GM18505 (cell line): ENCODE results near the gene KRT81.
"Not testable (repeated sequence)": the region's sequence is repeated elsewhere in the genome, so short reads cannot be mapped to it uniquely, and the experiment has no call there.

Experiments
- ATAC-seq: cut with Tn5 transposase; IDR thresholded peaks from one replicate; pipeline ENCODE4 v1.9.1; 2021; ENCODE audit not compliant: unreplicated experiment
- POLR2A ChIP-seq: IDR thresholded peaks from 4 replicates; pipeline ENCODE4 v1.6.1; 2011; ENCODE audit warnings: borderline replicate concordance; ENCODE audit not compliant: insufficient read depth, insufficient read length; ENCODE audit errors: extremely low read depth

Gene KRT81

DNA sequence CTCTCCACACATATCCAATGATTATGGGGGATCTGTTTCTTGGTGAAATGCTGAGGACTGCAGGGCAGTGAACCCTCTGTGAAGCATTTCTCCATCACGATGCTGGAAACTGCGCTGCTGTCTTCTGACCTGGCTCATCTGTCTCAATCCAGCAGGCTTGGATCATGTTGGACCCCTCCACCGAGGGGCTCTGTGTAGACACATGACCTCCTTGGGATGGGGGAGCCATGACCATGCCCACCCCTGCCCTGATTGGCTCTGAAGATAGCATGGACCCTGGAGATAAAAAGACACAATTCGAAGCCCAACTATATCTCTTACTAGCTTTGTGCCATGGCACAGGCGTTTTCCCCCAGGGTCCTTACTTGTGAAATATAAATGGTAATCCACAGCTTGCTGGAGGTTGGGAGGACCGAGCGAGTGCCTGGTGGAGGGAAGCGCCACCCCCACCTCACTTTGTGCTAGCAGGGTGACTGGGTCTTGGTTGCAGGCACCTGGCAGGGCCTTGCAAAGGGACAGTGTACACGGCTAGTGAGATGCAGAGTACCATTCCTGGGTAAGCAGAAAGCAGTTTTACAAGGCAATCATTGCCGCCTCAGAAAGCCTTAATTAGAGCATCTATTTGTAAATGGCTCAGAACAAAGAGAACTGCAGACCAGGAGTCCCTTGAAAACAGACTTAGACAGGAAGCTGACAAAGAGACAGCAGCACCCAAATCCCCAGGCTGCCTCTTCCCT, 32.2 kb upstream of the KRT81 start:
- no peak for TF ChIP-seq POLR2A
- no peak for ATAC-seq

DNA sequence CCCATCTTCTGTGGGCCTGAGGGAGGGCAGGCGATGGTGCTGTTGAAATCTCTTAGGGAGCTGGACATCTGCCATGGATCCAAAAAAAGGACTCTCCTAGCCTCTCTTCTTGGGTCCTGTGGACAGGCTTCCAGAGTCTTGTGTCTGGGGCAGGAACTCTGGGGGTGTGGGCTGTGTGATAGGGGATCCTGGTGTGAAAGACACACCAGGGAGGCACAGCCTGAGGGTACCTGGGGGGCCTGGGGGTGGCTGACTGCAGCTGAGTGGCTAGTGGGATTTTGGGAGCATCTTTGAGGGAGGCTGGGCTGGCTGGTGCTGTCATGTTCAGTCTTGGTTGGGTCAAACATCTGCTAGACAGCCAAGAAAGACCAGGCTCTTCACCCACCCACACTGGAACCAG, 31.7 kb upstream of the KRT81 start:
- ATAC-seq = no peak
- TF ChIP-seq POLR2A = no peak

DNA sequence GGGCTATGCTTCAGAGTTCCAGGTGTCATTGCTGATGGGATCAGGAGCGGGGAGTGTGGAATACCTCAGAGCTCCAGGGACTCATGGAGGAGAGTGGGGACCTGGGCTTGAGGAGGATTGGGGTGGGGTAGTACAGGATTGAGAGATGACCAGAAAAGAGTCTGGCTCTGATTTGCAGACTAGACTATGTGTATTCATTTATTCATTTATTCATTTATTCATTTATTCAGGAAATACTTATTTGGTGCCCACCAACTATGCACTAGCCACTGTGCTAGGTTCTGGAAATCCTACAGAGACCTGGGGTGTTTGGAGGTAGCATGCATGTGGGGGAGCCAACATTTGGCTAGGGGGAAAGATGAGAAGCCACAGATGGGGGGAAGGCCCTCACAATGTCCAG, 30.7 kb upstream of the KRT81 start:
- ATAC-seq = no peak
- TF ChIP-seq POLR2A = no peak

DNA sequence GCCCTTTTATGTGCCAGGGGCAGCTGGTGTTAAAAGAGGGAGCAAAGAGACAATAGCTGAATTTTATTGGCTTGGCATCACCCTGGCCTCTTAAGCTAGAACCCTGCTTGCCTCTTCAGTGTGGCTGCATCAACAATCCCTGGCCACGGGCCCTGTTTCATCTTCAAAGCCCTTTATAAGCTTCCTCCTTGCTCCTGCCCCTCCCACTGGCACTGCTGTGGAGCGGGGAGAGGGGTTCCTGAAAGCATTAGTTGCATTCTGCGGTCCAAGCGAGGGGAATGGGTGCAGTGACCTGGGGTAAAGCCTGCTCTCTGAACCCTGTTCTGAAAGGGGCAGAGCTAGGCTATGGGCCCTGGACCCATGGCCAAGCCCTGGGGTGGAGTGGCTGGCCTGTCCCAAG, 30.1 kb upstream of the KRT81 start:
- TF ChIP-seq POLR2A = no peak
- ATAC-seq = no peak

DNA sequence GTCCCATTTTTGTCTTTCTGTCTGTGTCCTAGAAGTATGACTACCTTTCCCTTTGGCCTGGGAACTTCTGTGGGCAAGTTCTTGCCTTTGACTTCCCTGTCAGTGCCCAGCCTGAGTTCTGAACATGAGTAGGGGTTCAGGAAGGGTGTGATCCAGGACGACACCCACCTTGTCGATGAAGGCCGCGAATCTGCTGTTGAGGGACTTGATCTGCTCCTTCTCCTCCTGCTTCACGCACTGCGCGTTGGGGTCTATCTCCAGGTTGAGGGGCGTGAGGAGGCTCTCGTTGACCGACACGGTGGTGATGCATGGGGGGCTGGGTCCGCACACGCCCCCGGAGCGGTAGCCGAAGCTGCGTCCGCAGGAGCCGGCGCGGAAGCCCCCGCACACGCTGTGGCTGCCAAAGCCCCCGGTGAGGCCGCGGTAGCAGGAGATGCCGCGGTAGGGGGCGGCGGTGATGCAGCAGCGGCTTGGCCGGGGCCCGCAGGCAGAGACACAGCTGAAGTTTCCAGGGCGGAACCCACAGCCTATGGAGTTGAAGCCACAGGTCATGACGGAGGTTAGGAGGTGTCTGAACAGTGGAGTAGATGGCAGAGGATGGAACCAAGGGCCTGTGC, 29.6 kb upstream of the KRT81 start, which contains the start of gene KRT83:
KRT83 (minus strand) TSS at position 615 of the 617 bp plus-strand sequence; CDS start at position 552, 63 bp downstream.
- no peak for TF ChIP-seq POLR2A
- no peak for ATAC-seq

DNA sequence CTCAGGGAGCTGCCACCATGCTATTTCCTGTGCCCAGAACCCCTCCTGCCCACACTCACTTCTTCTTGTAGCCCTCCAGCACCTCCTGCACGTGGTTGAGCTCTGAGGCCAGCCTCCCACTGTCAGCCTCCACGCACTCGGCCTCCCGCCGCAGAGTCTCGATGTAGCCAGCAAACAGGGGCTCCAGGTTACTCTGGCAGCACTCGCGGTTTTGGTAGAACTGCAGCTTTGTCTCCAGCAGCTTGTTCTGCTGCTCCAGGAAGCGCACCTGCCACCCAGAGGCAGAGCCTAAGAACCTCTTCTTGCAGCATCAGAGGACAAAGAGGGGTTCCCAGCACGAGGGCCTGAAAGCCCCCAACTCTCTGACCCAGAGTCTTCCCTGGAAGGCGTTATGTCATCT, 27.8 kb upstream of the KRT81 start:
- ATAC-seq = no peak
- TF ChIP-seq POLR2A = no peak

DNA sequence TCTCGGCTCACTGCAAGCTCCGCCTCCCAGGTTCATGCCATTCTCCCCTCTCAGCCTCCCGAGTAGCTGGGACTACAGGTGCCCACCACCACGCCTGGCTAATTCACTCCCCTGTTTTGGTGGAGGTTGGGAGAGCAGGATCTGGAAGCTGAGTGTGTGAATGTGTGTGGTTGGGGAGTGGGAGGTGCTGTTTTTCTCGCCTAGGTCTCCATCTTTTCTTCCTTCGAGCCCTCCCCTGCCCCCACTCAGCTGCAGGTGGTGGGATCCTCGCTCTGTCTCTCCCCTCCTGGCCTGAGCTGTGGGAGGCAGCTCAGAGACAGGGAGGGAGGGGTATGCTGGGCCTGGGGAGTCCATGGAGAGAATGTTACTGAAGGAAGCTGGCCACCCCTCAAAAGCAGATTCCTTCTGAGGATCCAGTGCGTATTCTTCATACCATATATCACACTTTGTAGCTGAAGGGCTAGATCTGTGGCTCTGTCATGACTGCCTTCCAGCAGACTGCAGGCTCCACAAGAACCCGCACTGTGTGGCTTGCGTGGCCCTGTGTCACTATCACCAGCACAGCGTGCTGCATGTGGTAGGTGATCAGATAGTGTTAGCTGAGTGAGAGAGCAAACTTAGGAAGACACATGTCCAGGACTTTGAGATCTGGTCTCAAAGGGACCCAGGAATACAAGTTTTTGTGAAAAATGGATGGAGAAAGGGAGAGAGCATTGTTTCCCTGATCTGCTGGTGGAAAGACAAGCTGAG, 27.1 kb upstream of the KRT81 start:
- ATAC-seq = no peak
- no peak for TF ChIP-seq POLR2A

DNA sequence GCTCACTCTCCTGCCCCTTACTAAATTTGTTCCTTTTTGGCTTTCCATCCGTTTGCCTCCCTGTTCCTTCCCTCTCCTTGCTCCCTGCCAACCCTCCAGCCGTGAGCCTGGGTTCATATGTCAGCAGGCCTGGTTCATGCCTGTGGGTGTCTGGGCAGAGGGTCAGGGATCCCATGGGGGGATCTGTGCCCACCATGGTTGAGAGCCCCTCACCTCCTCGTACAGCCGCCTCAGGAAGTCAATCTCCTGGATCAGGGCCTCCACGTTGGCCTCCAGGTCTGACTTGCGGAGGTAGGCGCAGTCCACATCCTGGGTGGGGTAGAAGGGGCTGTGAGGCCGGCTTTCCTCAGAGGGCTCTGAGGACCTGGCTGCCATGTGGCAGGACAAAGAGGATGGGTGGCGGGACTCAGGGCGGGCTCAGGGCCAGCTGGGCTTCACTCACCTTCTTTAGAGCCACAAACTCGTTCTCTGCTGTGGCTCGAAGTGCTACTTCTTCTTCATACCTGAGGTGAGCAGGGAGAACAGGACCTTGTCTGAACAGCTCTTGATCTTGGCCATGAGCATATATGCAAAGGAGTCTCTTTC, 26.2 kb upstream of the KRT81 start:
- TF ChIP-seq POLR2A = no peak
- ATAC-seq = no peak

DNA sequence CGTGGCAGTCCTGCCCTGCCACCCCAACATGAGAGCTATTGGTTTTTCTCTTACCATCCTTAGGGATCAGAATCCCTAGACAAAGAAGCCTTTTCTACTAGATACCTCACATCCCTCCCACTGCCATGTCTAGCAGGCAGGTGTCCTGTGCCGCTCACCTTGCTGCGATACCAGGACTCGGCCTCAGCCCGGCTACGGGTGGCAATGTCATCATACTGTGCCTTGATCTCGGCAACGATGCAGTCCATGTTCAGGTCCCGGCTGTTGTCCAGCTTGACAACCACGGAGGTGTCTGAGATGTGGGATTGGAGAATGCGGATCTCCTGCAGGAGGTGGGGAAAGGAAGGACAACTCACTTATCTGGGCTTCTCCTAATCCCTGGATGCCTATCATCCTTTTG, 25.4 kb upstream of the KRT81 start:
- no peak for TF ChIP-seq POLR2A
- ATAC-seq = no peak

DNA sequence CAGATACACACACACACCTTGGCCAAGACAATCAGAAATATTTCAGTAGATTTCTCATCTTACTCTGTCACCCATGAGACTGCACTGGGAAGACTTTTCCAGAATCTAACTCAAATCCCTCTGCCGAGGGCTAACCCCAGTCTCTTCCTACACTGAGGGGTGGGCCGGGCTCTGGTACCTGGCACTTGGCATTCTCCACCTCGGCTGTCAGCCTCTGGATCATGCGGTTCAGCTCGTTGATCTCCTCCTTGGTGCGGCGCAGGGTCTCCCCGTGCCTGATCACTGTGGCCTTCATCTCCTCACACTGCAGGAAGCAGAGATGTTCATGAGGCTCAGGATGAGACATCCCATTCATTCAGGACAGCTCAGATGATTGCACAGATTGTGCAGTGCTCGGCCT, 25.0 kb upstream of the KRT81 start:
- no peak for TF ChIP-seq POLR2A
- no peak for ATAC-seq

DNA sequence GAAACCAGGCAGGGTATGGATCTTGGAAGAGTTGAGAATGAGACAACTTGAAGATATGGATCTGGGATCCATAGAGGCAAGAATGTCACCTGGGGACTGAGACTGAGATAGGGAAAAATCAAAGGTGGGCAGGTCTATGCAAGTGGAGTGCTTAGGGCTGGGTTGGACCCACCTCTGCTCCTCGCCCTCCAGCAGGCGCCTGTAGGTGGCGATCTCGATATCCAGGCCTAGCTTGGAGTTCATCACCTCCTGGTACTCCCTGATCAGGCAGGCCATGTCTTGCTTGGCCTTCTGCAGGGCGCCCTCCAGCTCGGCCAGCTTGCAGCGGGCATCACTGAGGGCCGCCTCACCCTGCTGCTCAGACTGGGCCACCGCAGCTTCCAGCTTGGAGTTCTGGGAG, 24.4 kb upstream of the KRT81 start:
- ATAC-seq = not testable (repeated sequence)

DNA sequence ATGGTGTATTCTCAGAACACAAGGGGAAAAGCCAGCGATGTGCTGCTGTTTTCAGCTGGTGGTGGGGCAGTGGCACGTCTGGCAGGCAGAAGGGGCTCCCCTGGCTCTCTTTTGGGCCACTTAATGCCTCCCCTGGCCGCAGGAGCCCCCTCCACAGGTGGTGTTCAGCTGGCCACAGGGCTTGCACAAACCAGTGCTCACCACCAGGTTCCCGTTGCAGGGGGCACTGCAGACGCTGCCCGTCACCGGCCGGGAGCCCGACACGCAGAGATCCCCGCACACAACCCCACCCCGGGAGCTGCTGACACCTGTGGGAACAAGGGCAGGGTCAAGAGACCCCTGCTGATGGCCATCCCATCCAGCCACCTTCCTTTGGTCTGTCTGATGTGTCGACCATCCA, 23.2 kb upstream of the KRT81 start:
- ATAC-seq = no peak
- no peak for TF ChIP-seq POLR2A

DNA sequence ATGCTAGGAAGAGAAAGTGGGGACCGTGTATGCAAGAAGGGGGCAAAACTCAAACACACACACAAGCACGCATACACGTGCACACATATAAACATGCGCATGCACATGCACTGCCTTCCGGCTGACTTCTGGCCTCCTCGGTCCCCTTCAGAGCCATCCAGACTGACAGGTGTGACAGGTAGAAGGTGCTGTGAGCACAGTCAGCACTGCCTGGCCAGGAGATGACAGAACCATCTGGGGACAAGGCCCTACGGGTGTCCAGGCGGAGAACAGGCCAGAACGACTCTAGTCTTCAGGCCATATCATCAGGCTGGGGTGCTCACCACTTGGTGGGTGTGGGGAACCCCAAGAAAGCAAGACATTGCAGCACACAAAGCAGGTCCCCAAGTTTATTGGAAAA, 22.6 kb upstream of the KRT81 start:
- no peak for ATAC-seq
- no peak for TF ChIP-seq POLR2A
